Neural progenitor cell (in vitro differentiated cells): ENCODE results near the gene SFT2D3. TPM values are rescaled to one million over a fixed set of nuclear protein-coding genes. Genes with fewer than 3 reads are reported as not detected.

ENCODE experiments used
- DNase-seq: peaks from one replicate; pipeline ENCODE4 v3.0.0-alpha.2; 2016; ENCODE audit warnings: low spot score
- H2AFZ ChIP-seq: fragments of 200-600 bp; sonication (generic); replicated peaks from 2 replicates; pipeline ENCODE4 v1.6.1; 2016; ENCODE audit warnings: antibody characterized with exemption
- H3F3A ChIP-seq: fragments of 200-600 bp; sonication (generic); 2 replicates; pipeline ENCODE4 v1.6.1; 2016; ENCODE audit warnings: antibody characterized with exemption, low read depth
- H3K27ac ChIP-seq: fragments of 200-600 bp; sonication (generic); 2 replicates; pipeline ENCODE4 v1.5.1; 2016; ENCODE audit warnings: mild to moderate bottlenecking
- H3K27me3 ChIP-seq: fragments of 200-600 bp; sonication (generic); 2 replicates; pipeline ENCODE4 v1.6.1; 2016; ENCODE audit warnings: mild to moderate bottlenecking, moderate library complexity
- H3K36me3 ChIP-seq: fragments of 200-600 bp; sonication (generic); 2 replicates; pipeline ENCODE4 v1.5.1; 2016
- H3K4me1 ChIP-seq: fragments of 200-600 bp; sonication (generic); 2 replicates; pipeline ENCODE4 v1.6.1; 2016; ENCODE audit warnings: mixed run types
- H3K4me2 ChIP-seq: fragments of 200-600 bp; sonication (generic); 2 replicates; pipeline ENCODE4 v1.6.1; 2016
- H3K4me3 ChIP-seq: fragments of 200-600 bp; sonication (generic); 2 replicates; pipeline ENCODE4 v1.5.1; 2016
- H3K79me2 ChIP-seq: fragments of 200-600 bp; sonication (generic); 2 replicates; pipeline ENCODE4 v1.6.1; 2016; ENCODE audit warnings: low read depth
- H3K9ac ChIP-seq: fragments of 200-600 bp; sonication (generic); 2 replicates; pipeline ENCODE4 v1.6.1; 2016
- H3K9me3 ChIP-seq: fragments of 200-600 bp; sonication (generic); 2 replicates; pipeline ENCODE4 v1.5.1; 2016; ENCODE audit warnings: low read depth
- H4K20me1 ChIP-seq: fragments of 200-600 bp; sonication (generic); 2 replicates; pipeline ENCODE4 v1.6.1; 2016; ENCODE audit warnings: low read depth
- H3K27ac Mint-ChIP-seq: 3 replicates; pipeline ENCODE4 v1.8.0; 2021; ENCODE audit warnings: mixed read lengths
- H3K27me3 Mint-ChIP-seq: 2 replicates; pipeline ENCODE4 v1.8.0; 2022; ENCODE audit warnings: low read depth, mild to moderate bottlenecking, inconsistent platforms, moderate library complexity, mixed read lengths; ENCODE audit not compliant: insufficient read depth
- H3K36me3 Mint-ChIP-seq: 3 replicates; pipeline ENCODE4 v1.8.0; 2021; ENCODE audit warnings: mixed read lengths
- H3K4me1 Mint-ChIP-seq: 3 replicates; pipeline ENCODE4 v1.8.0; 2021; ENCODE audit warnings: mixed read lengths
- H3K4me3 Mint-ChIP-seq: 3 replicates; pipeline ENCODE4 v1.8.0; 2021; ENCODE audit warnings: mild to moderate bottlenecking, moderate library complexity, mixed read lengths
- H3K9me3 Mint-ChIP-seq: 3 replicates; pipeline ENCODE4 v1.8.0; 2020; ENCODE audit warnings: mixed read lengths
- CTCF ChIP-seq: fragments of 200-600 bp; sonication (generic); IDR thresholded peaks from 2 replicates; pipeline ENCODE4 v1.5.1; 2017; ENCODE audit warnings: antibody characterized with exemption, mild to moderate bottlenecking
- EZH2 ChIP-seq: fragments of 200-600 bp; sonication (generic); IDR thresholded peaks from 2 replicates; pipeline ENCODE4 v1.6.1; 2017; ENCODE audit warnings: antibody characterized with exemption, mild to moderate bottlenecking, moderate library complexity
- EZH2phosphoT487 ChIP-seq: fragments of 200-600 bp; sonication (generic); IDR thresholded peaks from 2 replicates; pipeline ENCODE4 v1.6.1; 2017; ENCODE audit warnings: antibody characterized with exemption
- total RNA-seq: library from RNA; depleted of rRNA; stranded (reverse); fragments of >200 nt; gene quantifications from 2 replicates; pipeline ENCODE4 v1.2.3, GENCODE V29; 2015; ENCODE audit warnings: low replicate concordance

The SFT2D3 gene
- total RNA-seq, 1 donor from 2014 or later = 30.6 TPM

GRCh38 chr2:127665267-127665893, 35.9 kb upstream of the SFT2D3 start:
- no peak overlapping the region for H3K4me2 ChIP-seq
- Mint-ChIP-seq H3K36me3 (no peaks in the 10 kb centered on the region), H3K4me1 (peaks cover 13% of the 10 kb centered on the region), H3K9me3 (peaks cover 17% of the 10 kb centered on the region), H3K27ac (no peak overlapping the region), H3K4me3 (no peak overlapping the region), H3K27me3 (peaks cover 18% of the 10 kb centered on the region)
- no peak overlapping the region for H3K27ac ChIP-seq
- H3K4me3 ChIP-seq = no peak overlapping the region
- DNase-seq = no peak
- H3K36me3 ChIP-seq = no peaks in the 10 kb centered on the region
- no peak overlapping the region for H2AFZ ChIP-seq
- no peaks in the 10 kb centered on the region for H3F3A ChIP-seq
- H3K27me3 ChIP-seq = peaks cover 53% of the 10 kb centered on the region
- H3K9ac ChIP-seq = no peak overlapping the region
- TF ChIP-seq EZH2phosphoT487 (no peak), EZH2 (no peak), CTCF (no peak)
- H3K79me2 ChIP-seq = no peaks in the 10 kb centered on the region
- H4K20me1 ChIP-seq = no peaks in the 10 kb centered on the region
- no peaks in the 10 kb centered on the region for H3K9me3 ChIP-seq
- H3K4me1 ChIP-seq = peaks cover 8% of the 10 kb centered on the region

GRCh38 chr2:127669056-127669455, 32.2 kb upstream of the SFT2D3 start:
- Histone ChIP-seq H3K9me3 (no peaks in the 10 kb centered on the region), H3K27me3 (peaks cover 65% of the 10 kb centered on the region), H3K4me1 (peaks cover 8% of the 10 kb centered on the region), H3K4me3 (no peak overlapping the region), H3K4me2 (no peak overlapping the region), H3K9ac (no peak overlapping the region), H3K79me2 (no peaks in the 10 kb centered on the region), H2AFZ (no peak overlapping the region), H4K20me1 (peaks cover 5% of the 10 kb centered on the region), H3F3A (no peaks in the 10 kb centered on the region), H3K27ac (no peak overlapping the region), H3K36me3 (no peaks in the 10 kb centered on the region)
- Mint-ChIP-seq H3K4me3 (no peak overlapping the region), H3K36me3 (no peaks in the 10 kb centered on the region), H3K27ac (no peak overlapping the region), H3K4me1 (no peaks in the 10 kb centered on the region), H3K27me3 (peaks cover 24% of the 10 kb centered on the region), H3K9me3 (peaks cover 18% of the 10 kb centered on the region)
- TF ChIP-seq EZH2 (no peak), EZH2phosphoT487 (no peak), CTCF (no peak)
- DNase-seq = no peak

DNA sequence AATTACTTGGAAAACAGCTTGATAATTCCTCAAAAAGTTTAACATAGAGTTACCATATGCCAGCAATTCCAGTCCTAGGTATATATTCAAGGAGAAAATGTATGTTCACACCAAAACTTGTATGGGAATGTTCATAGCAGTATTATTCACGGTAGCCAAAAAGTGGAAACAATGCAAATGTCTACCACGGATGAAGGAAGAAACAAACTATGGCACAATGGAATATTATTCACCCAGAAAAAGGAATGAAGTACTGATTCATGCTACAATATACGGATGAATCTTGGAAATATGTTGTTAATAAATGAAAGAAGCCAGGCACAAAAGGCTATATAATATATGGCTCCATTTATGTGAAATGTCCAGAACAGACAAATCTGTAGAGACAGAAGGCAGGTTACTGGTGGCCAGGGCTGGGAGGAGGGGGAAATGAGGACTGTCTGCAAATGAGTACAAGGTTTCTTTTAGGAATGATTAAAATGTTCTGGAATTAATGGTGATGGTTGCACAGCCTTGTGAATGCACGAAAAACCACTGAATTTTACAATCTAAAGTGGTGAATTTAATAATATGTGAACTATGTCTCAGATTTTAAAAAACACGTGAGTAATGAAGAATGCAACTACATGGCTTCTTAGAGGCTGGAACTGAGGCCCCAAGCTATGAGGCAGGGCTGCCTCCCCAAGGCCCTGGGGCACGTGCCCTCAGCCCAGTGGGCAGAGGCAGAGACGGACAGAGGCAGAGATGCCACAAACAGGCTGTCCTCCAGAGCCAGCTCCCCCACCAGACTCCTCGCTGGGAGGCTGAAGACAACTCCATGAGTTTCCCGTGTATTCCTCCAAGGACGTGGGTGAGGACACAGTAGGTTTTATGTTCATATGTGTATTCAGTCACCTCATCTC, 31.0 kb upstream of the SFT2D3 start:
- peaks cover 22% of the 10 kb centered on the region for H3K27me3 Mint-ChIP-seq
- H3K4me1 Mint-ChIP-seq = peaks cover 3% of the 10 kb centered on the region
- Histone ChIP-seq H2AFZ (no peak overlapping the region), H3K27ac (no peak overlapping the region), H3K79me2 (no peaks in the 10 kb centered on the region), H3F3A (no peaks in the 10 kb centered on the region), H3K9ac (no peak overlapping the region), H3K4me2 (no peak overlapping the region), H4K20me1 (peaks cover 12% of the 10 kb centered on the region), H3K4me3 (no peak overlapping the region), H3K9me3 (no peaks in the 10 kb centered on the region), H3K4me1 (peaks cover 3% of the 10 kb centered on the region), H3K36me3 (no peaks in the 10 kb centered on the region), H3K27me3 (peaks cover 65% of the 10 kb centered on the region)
- DNase-seq = no peak
- no peak overlapping the region for H3K27ac Mint-ChIP-seq
- no peak overlapping the region for H3K4me3 Mint-ChIP-seq
- TF ChIP-seq EZH2phosphoT487 = no peak
- TF ChIP-seq EZH2 = no peak
- no peak for TF ChIP-seq CTCF
- peaks cover 18% of the 10 kb centered on the region for H3K9me3 Mint-ChIP-seq
- H3K36me3 Mint-ChIP-seq = no peaks in the 10 kb centered on the region
